HG03064 (cell line): Measurements from ENCODE around the gene CHST1.

Experiments
- ATAC-seq: cut with Tn5 transposase; IDR thresholded peaks from one replicate; pipeline ENCODE4 v1.9.1; 2021; ENCODE audit warnings: low read depth; ENCODE audit not compliant: unreplicated experiment

CHST1 gene

GRCh38 chr11:45610627-45611026, 54.8 kb downstream of the CHST1 start:
- ATAC-seq = no peak

- ATAC-seq = no peak
Measured at GRCh38 chr11:45609902-45610301, 55.5 kb downstream of the CHST1 start.

- no peak for ATAC-seq
Measured at GRCh38 chr11:45609337-45609736, 56.1 kb downstream of the CHST1 start.

- no peak for ATAC-seq
Measured at GRCh38 chr11:45607995-45608394, 57.4 kb downstream of the CHST1 start.

GRCh38 chr11:45606514-45607281, 58.7 kb downstream of the CHST1 start:
- ATAC-seq = no peak

GRCh38 chr11:45605051-45605450, 60.4 kb downstream of the CHST1 start:
- ATAC-seq = no peak

- no peak for ATAC-seq
Measured at GRCh38 chr11:45603946-45604682, 61.3 kb downstream of the CHST1 start.

GRCh38 chr11:45599161-45599943, 66.1 kb downstream of the CHST1 start:
- no peak for ATAC-seq
